ENCODE results near the gene HDAC4.

- no peak for TF ChIP-seq CTCF (IDR thresholded peaks at IDR 0.05)
- TF ChIP-seq POLR2A (IDR thresholded peaks at IDR 0.05), result no peak
Measured at GRCh38 chr2:239021651-239022436, 379.0 kb downstream of the HDAC4 start.
